ENCODE data around the gene RNF207.

DNA sequence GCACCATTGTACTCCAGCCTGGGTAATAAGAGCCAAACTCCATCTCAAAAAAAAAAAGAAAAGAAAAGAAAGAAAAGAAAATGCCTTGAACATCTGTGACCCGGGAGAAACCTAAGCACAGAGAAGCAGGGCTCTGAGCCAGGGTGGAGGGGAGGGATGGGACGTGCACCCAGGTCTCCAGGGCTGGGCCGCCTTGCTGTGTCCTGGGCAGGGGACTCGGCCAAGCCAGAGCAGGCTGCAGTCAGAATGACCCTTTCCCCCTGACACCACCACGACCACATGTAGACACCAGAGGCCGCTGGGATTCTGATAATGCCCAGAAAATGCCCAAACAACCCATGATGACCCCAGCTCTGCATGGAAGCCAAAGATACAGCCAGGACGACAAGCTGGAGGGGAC is 43.6 kb upstream of the RNF207 start:
- TF ChIP-seq CTCF (conservative IDR thresholded peaks at IDR 0.05) (no peak), EZH2 (IDR thresholded peaks at IDR 0.05; ENCODE audit: low read depth) (no peak)

All from PC-9 (cell line).